OCI-LY1 (cell line): ENCODE measurements around the gene PTMS.

Experiments
- H2AFZ ChIP-seq: fragments of 200-600 bp; sonication (generic), shearing (Covaris generic); 2 replicates; pipeline ENCODE4 v1.6.0; 2014; ENCODE audit warnings: antibody characterized with exemption, mild to moderate bottlenecking, low read length
- H3F3A ChIP-seq: fragments of 200-600 bp; sonication (generic), shearing (Covaris generic); 2 replicates; pipeline ENCODE4 v1.6.0; 2014; ENCODE audit warnings: mild to moderate bottlenecking, antibody characterized with exemption, low read length, moderate library complexity; ENCODE audit not compliant: insufficient read depth
- H3K27ac ChIP-seq: fragments of 200-600 bp; sonication (generic); 2 replicates; pipeline ENCODE4 v1.5.1; 2014; ENCODE audit warnings: low read length, mixed run types, mild to moderate bottlenecking, low read depth; ENCODE audit not compliant: poor library complexity, severe bottlenecking
- H3K27me3 ChIP-seq: fragments of 200-600 bp; sonication (generic); 2 replicates; pipeline ENCODE4 v1.6.0; 2014; ENCODE audit warnings: antibody characterized with exemption, mild to moderate bottlenecking, low read length, moderate library complexity; ENCODE audit not compliant: insufficient read depth
- H3K36me3 ChIP-seq: fragments of 200-600 bp; sonication (generic); 2 replicates; pipeline ENCODE4 v1.6.1; 2014; ENCODE audit warnings: mild to moderate bottlenecking, antibody characterized with exemption, low read length, moderate library complexity, mixed read lengths; ENCODE audit not compliant: insufficient read depth
- H3K4me1 ChIP-seq: fragments of 200-600 bp; sonication (generic); 2 replicates; pipeline ENCODE4 v1.5.1; 2014; ENCODE audit warnings: mild to moderate bottlenecking, low read length, moderate library complexity; ENCODE audit not compliant: insufficient read depth, severe bottlenecking
- H3K4me2 ChIP-seq: fragments of 200-600 bp; sonication (generic), shearing (Covaris generic); 2 replicates; pipeline ENCODE4 v1.6.1; 2014; ENCODE audit warnings: low read length
- H3K4me3 ChIP-seq: fragments of 200-600 bp; sonication (generic); 2 replicates; pipeline ENCODE4 v1.5.1; 2014; ENCODE audit warnings: low read length, low read depth, mild to moderate bottlenecking, mixed read lengths; ENCODE audit not compliant: poor library complexity, severe bottlenecking
- H3K79me2 ChIP-seq: fragments of 200-600 bp; shearing (Covaris generic); 2 replicates; pipeline ENCODE4 v1.6.1; 2016; ENCODE audit warnings: mixed run types, low read length, mixed read lengths; ENCODE audit not compliant: insufficient read depth
- H3K9ac ChIP-seq: fragments of 200-600 bp; sonication (generic), shearing (Covaris generic); 2 replicates; pipeline ENCODE4 v1.6.1; 2014; ENCODE audit warnings: mild to moderate bottlenecking, low read length, mixed read lengths
- H3K9me2 ChIP-seq: fragments of 200-600 bp; sonication (generic), shearing (Covaris generic); 2 replicates; pipeline ENCODE4 v1.6.1; 2014; ENCODE audit warnings: low read depth, mild to moderate bottlenecking, low read length, mixed read lengths
- H3K9me3 ChIP-seq: fragments of 200-600 bp; shearing (Covaris generic); 2 replicates; pipeline ENCODE4 v1.6.1; 2014; ENCODE audit warnings: low read length, mixed read lengths
- H4K20me1 ChIP-seq: fragments of 200-600 bp; sonication (generic), shearing (Covaris generic); 2 replicates; pipeline ENCODE4 v1.6.0; 2016; ENCODE audit warnings: mild to moderate bottlenecking, low read length; ENCODE audit not compliant: insufficient read depth
- CTCF ChIP-seq: fragments of 200-600 bp; sonication (generic), shearing (Covaris generic); IDR thresholded peaks from 2 replicates; pipeline ENCODE4 v1.5.1; 2017; ENCODE audit warnings: mild to moderate bottlenecking, antibody characterized with exemption, low read length, moderate library complexity, mixed read lengths
- EZH2 ChIP-seq: fragments of 200-600 bp; sonication (generic), shearing (Covaris generic); IDR thresholded peaks from 2 replicates; pipeline ENCODE4 v1.8.0; 2017; ENCODE audit warnings: borderline replicate concordance, mixed run types, mild to moderate bottlenecking, antibody characterized with exemption, low read length, moderate library complexity, mixed read lengths

PTMS gene

GRCh38 chr12:6807170-6807569 lies 41.0 kb downstream of the PTMS start:
- Histone ChIP-seq H3K27ac (no peak overlapping the region), H3K9ac (no peak overlapping the region), H3K4me1 (peaks cover under 1% of the 10 kb centered on the region), H2AFZ (no peak overlapping the region), H3K4me3 (no peak overlapping the region), H3K79me2 (no peaks in the 10 kb centered on the region), H3K4me2 (no peak overlapping the region), H3K9me3 (no peaks in the 10 kb centered on the region), H3K27me3 (no peaks in the 10 kb centered on the region), H3F3A (no peaks in the 10 kb centered on the region), H3K36me3 (no peaks in the 10 kb centered on the region; the same call in 1 of the 2 replicates), H4K20me1 (no peaks in the 10 kb centered on the region), H3K9me2 (no peaks in the 10 kb centered on the region)
- TF ChIP-seq CTCF (no peak), EZH2 (no peak)

GRCh38 chr12:6809056-6809455 lies 42.9 kb downstream of the PTMS start:
- no peak for TF ChIP-seq EZH2
- no peak for TF ChIP-seq CTCF
- H3K4me1 ChIP-seq: peaks cover 9% of the 10 kb centered on the region
- no peak overlapping the region for H3K4me2 ChIP-seq
- no peaks in the 10 kb centered on the region for H3K79me2 ChIP-seq
- no peaks in the 10 kb centered on the region; the same call in 1 of the 2 replicates for H3K36me3 ChIP-seq
- no peaks in the 10 kb centered on the region for H3K27me3 ChIP-seq
- H3K27ac ChIP-seq: no peak overlapping the region
- no peak overlapping the region for H3K4me3 ChIP-seq
- H2AFZ ChIP-seq: no peak overlapping the region
- H3K9me3 ChIP-seq: no peaks in the 10 kb centered on the region
- H3K9me2 ChIP-seq: no peaks in the 10 kb centered on the region
- H4K20me1 ChIP-seq: no peaks in the 10 kb centered on the region
- H3F3A ChIP-seq: no peaks in the 10 kb centered on the region
- no peak overlapping the region for H3K9ac ChIP-seq

GRCh38 chr12:6810758-6811157 lies 44.6 kb downstream of the PTMS start:
- no peak overlapping the region for H3K9ac ChIP-seq
- peaks cover 9% of the 10 kb centered on the region for H3K4me1 ChIP-seq
- no peak overlapping the region for H3K4me2 ChIP-seq
- no peak overlapping the region for H2AFZ ChIP-seq
- no peaks in the 10 kb centered on the region for H4K20me1 ChIP-seq
- no peaks in the 10 kb centered on the region for H3K9me3 ChIP-seq
- H3K27me3 ChIP-seq: no peaks in the 10 kb centered on the region
- no peak for TF ChIP-seq CTCF
- H3K79me2 ChIP-seq: no peaks in the 10 kb centered on the region
- H3F3A ChIP-seq: no peaks in the 10 kb centered on the region
- H3K27ac ChIP-seq: no peak overlapping the region
- no peaks in the 10 kb centered on the region for H3K36me3 ChIP-seq
- H3K4me3 ChIP-seq: no peak overlapping the region
- no peaks in the 10 kb centered on the region for H3K9me2 ChIP-seq
